Measurements from ENCODE around the gene MED27.
A peak's percentile ranks its signal among the peaks of the same experiment; 100 is the strongest.
"Not testable (repeated sequence)": the region's sequence is repeated elsewhere in the genome, so short reads cannot be mapped to it uniquely, and the experiment has no call there.

The MED27 gene

GRCh38 chr9:131961496-131961880 lies 118.2 kb downstream of the MED27 start:
- no peak for DNase-seq

GRCh38 chr9:131960851-131961495 lies 118.7 kb downstream of the MED27 start:
- no peak for DNase-seq

GRCh38 chr9:131960311-131960710 lies 119.4 kb downstream of the MED27 start:
- DNase-seq = no peak

GRCh38 chr9:131959887-131960286 lies 119.8 kb downstream of the MED27 start:
- no peak for DNase-seq

GRCh38 chr9:131959056-131959455 lies 120.6 kb downstream of the MED27 start:
- DNase-seq = no peak

GRCh38 chr9:131954299-131954698 lies 125.4 kb downstream of the MED27 start:
- DNase-seq = peak; percentile 32

- DNase-seq = no peak
Measured at GRCh38 chr9:131951905-131952304, 127.8 kb downstream of the MED27 start.

GRCh38 chr9:131951155-131951554 lies 128.5 kb downstream of the MED27 start:
- no peak for DNase-seq

- no peak for DNase-seq
Measured at GRCh38 chr9:131950487-131950886, 129.2 kb downstream of the MED27 start.

GRCh38 chr9:131946180-131946579 lies 133.5 kb downstream of the MED27 start:
- DNase-seq = no peak

GRCh38 chr9:131943351-131943841 lies 136.3 kb downstream of the MED27 start:
- DNase-seq = no peak

- no peak for DNase-seq
Measured at GRCh38 chr9:131942146-131942720, 137.4 kb downstream of the MED27 start.

- no peak for DNase-seq
Measured at GRCh38 chr9:131937451-131937850, 142.2 kb downstream of the MED27 start.

GRCh38 chr9:131936929-131937328 lies 142.7 kb downstream of the MED27 start:
- no peak for DNase-seq

GRCh38 chr9:131934673-131935072 lies 145.0 kb downstream of the MED27 start:
- DNase-seq = no peak

- DNase-seq = no peak
Measured at GRCh38 chr9:131927091-131927490, 152.6 kb downstream of the MED27 start.

GRCh38 chr9:131926360-131926922 lies 153.2 kb downstream of the MED27 start:
- no peak for DNase-seq

- no peak for DNase-seq
Measured at GRCh38 chr9:131925677-131926177, 153.9 kb downstream of the MED27 start.

- no peak for DNase-seq
Measured at GRCh38 chr9:131923766-131924165, 155.9 kb downstream of the MED27 start.

GRCh38 chr9:131923132-131923671 lies 156.5 kb downstream of the MED27 start:
- no peak for DNase-seq

GRCh38 chr9:131921635-131922034 lies 158.0 kb downstream of the MED27 start:
- DNase-seq = not testable (repeated sequence)

- no peak for DNase-seq
Measured at GRCh38 chr9:131919216-131919615, 160.5 kb downstream of the MED27 start.

- no peak for DNase-seq
Measured at GRCh38 chr9:131918481-131918880, 161.2 kb downstream of the MED27 start.

- DNase-seq = no peak
Measured at GRCh38 chr9:131917009-131917408, 162.7 kb downstream of the MED27 start.
